Measurements from ENCODE around the gene LRRTM2. TPM values are rescaled to one million over a fixed set of nuclear protein-coding genes. Genes with fewer than 3 reads are reported as not detected.

LRRTM2 gene
- total and polyA plus RNA-seq, 2 of the 4 experiments (the other 2 are of a cell fraction): 0.53 to 2.0 TPM

- BruUV-seq (replicated peaks): no TSS peak
- POLR2A ChIA-PET (ENCODE audit: unreplicated experiment): no interaction called here
Measured at GRCh38 chr5:138898299-138898698, 23.2 kb upstream of the LRRTM2 start.

More at GRCh38 chr5:138898299-138898698, 23.2 kb upstream of the LRRTM2 start:
- Histone ChIP-seq H2AK5ac (ENCODE audit: low read depth, low read length) (no peak overlapping the region), H3K18ac (ENCODE audit: low read depth, low read length) (no peak overlapping the region), H3K27ac (ENCODE audit: insufficient read depth, low read length) (no peak overlapping the region), H3K14ac (replicated peaks; ENCODE audit: low read depth, low read length) (no peak overlapping the region), H3K9ac (ENCODE audit: low read depth, low read length) (no peak overlapping the region), H4K91ac (ENCODE audit: insufficient read depth, low read depth, low read length) (no peak overlapping the region), H4K20me1 (ENCODE audit: insufficient read depth, low read length) (peaks cover 3% of the 10 kb centered on the region), H3K79me1 (ENCODE audit: low read depth in 1 of 2, low read length in 2 of 2) (peaks cover 29 to 62% of the 10 kb centered on the region in 2 experiments), H3K36me3 (ENCODE audit: control insufficient read depth, insufficient read depth, low read length) (peaks cover 14% of the 10 kb centered on the region), H3K9me3 (ENCODE audit: control insufficient read depth, insufficient read depth, low read length) (no peaks in the 10 kb centered on the region; the same call in 1 of the 2 replicates), H3K9me1 (ENCODE audit: insufficient read depth, low read length) (peaks cover 10% of the 10 kb centered on the region), H3K4me1 (ENCODE audit: control insufficient read depth, insufficient read depth, low read length) (peaks cover 15% of the 10 kb centered on the region), H4K5ac (ENCODE audit: low read depth, low read length) (no peak overlapping the region), H3K56ac (ENCODE audit: extremely low read depth, insufficient read depth, low read length) (no peak overlapping the region), H3K4me2 (ENCODE audit: low read depth, low read length) (no peak overlapping the region), H2BK5ac (ENCODE audit: low read depth, low read length, poor library complexity, severe bottlenecking) (no peak overlapping the region), H3K4ac (ENCODE audit: low read depth, low read length) (no peak overlapping the region), H2BK20ac (ENCODE audit: low read depth, low read length) (no peak overlapping the region), H2BK120ac (ENCODE audit: low read depth, low read length) (no peak overlapping the region), H3K4me3 (ENCODE audit: insufficient read depth, low read depth, low read length) (no peak overlapping the region), H4K8ac (ENCODE audit: low read depth in 2 of 2, low read length in 2 of 2) (no peak overlapping the region), H3K23ac (ENCODE audit: low read depth, low read length) (no peak overlapping the region), H2AK9ac (replicated peaks; ENCODE audit: low read depth, low read length, poor library complexity) (no peak overlapping the region), H2BK15ac (ENCODE audit: low read depth, low read length) (no peak overlapping the region), H3K27me3 (ENCODE audit: control insufficient read depth, insufficient read depth, low read length) (no peaks in the 10 kb centered on the region), H2AFZ (replicated peaks; ENCODE audit: low read length, poor library complexity) (no peak overlapping the region)
- ATAC-seq (ENCODE audit: low read depth) (no peak), DNase-seq (no peak)
- dilution Hi-C loops (cut with HindIII; ENCODE audit: low sequenced_read_pairs, unreplicated experiment): no loop called here
- in situ Hi-C loops (cut with MboI; ENCODE audit: low sequenced_read_pairs): no loop called here
- intact Hi-C loops (cut with micrococcal nuclease): no loop called here
- CTCF ChIA-PET: no interaction called here
- TF ChIP-seq CEBPB (IDR thresholded peaks at IDR 0.05; ENCODE audit: low read depth, low read length) (no peak), RCOR1 (IDR thresholded peaks at IDR 0.05; ENCODE audit: insufficient replicate concordance, low read length) (no peak), MXI1 (IDR thresholded peaks at IDR 0.05; ENCODE audit: borderline replicate concordance, low read depth, low read length) (no peak), USF2 (IDR thresholded peaks at IDR 0.05; ENCODE audit: low read depth, low read length) (no peak), SMC3 (IDR thresholded peaks at IDR 0.05; ENCODE audit: low read depth, low read length) (no peak), MAZ (IDR thresholded peaks at IDR 0.05; ENCODE audit: borderline replicate concordance, low read depth, low read length) (no peak), CHD1 (IDR thresholded peaks at IDR 0.05; ENCODE audit: low read depth, low read length) (no peak), POLR2A (IDR thresholded peaks at IDR 0.05; ENCODE audit: low read depth, low read length) (no peak), ELK1 (IDR thresholded peaks at IDR 0.05; ENCODE audit: borderline replicate concordance, low read depth, low read length) (no peak), NFE2L2 (IDR thresholded peaks at IDR 0.05; ENCODE audit: low read depth, low read length) (no peak), CTCF (conservative IDR thresholded peaks at IDR 0.05; ENCODE audit: low read depth, low read length) (no peak), BHLHE40 (IDR thresholded peaks at IDR 0.05; ENCODE audit: low read depth, low read length) (no peak), RFX5 (IDR thresholded peaks at IDR 0.05; ENCODE audit: low read depth, low read length) (no peak), RAD21 (IDR thresholded peaks at IDR 0.05; ENCODE audit: low read length) (no peak), MAFK (IDR thresholded peaks at IDR 0.05; ENCODE audit: low read depth, low read length) (no peak)
- no CpG with 5 or more reads among the region's 1 CpG for WGBS, 2 experiments (ENCODE audit: extremely low coverage in 2 of 2, insufficient read length in 1 of 2)
